A673 (cell line): ENCODE results near the gene ASB18.

Experiments used
- CTCF ChIP-seq: fragments of 300-800, 200-600 bp; sonication (generic); conservative IDR thresholded peaks from 2 replicates; pipeline ENCODE4 v1.5.1; 2017; ENCODE audit warnings: low read depth, mild to moderate bottlenecking, antibody characterized with exemption, low read length, moderate library complexity, mixed read lengths
- EZH2 ChIP-seq: fragments of 200-600 bp; sonication (generic); IDR thresholded peaks from 2 replicates; pipeline ENCODE4 v1.6.1; 2017; ENCODE audit warnings: borderline replicate concordance, low read depth, mild to moderate bottlenecking, mixed read lengths, antibody characterized with exemption, low read length; ENCODE audit not compliant: poor library complexity, severe bottlenecking

- no peak for TF ChIP-seq CTCF
- TF ChIP-seq EZH2: no peak
These were observed 30.4 kb upstream of the ASB18 start for GRCh38 chr2:236294647-236295046.
